ENCODE data around the gene SLC28A3.

The SLC28A3 gene

DNA sequence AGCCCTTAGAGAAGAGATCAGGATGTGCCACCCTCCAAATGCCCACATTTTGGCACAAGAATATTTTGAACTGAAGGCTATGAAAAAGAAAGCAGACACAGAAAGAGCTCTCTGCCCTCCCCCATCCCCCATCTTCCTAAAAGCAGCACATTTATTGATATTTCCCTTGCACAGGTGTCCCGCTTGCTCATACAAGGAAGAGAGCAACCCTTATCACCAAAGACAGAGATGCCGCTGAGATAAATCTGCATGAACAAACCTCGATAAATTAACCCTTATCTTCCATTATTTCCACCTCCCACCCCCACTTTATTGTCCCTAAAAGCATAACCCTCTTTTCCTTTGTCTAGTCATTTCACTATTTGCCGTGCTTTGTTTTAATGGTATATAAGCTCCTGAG, 1.8 kb downstream of the SLC28A3 start:
- no peak overlapping the region for H3K27ac ChIP-seq
- no peak for DNase-seq
- H3K36me3 ChIP-seq (replicated peaks), result no peaks in the 10 kb centered on the region
- in situ Hi-C loops (cut with HindIII; ENCODE audit: low pct_ligation_motif_present, low sequenced_read_pairs), result no loop called here
- H3K4me3 ChIP-seq (ENCODE audit: low read depth, low read length), result no peak overlapping the region
- no peaks in the 10 kb centered on the region for H3K27me3 ChIP-seq (replicated peaks)
- TF ChIP-seq CTCF (IDR thresholded peaks at IDR 0.05; ENCODE audit: low read depth, low read length, missing control alignments), result no peak

GRCh38 chr9:84337252-84337651, 3.3 kb downstream of the SLC28A3 start:
- no peaks in the 10 kb centered on the region for H3K36me3 ChIP-seq (replicated peaks)
- no peaks in the 10 kb centered on the region for H3K27me3 ChIP-seq (replicated peaks)
- no peak overlapping the region for H3K4me3 ChIP-seq (ENCODE audit: low read depth, low read length)
- H3K27ac ChIP-seq, result no peak overlapping the region
- in situ Hi-C loops (cut with HindIII; ENCODE audit: low pct_ligation_motif_present, low sequenced_read_pairs), result no loop called here
- no peak for DNase-seq
- TF ChIP-seq CTCF (IDR thresholded peaks at IDR 0.05; ENCODE audit: low read depth, low read length, missing control alignments), result no peak

- H3K36me3 ChIP-seq (replicated peaks), result no peaks in the 10 kb centered on the region
- no peak for TF ChIP-seq CTCF (IDR thresholded peaks at IDR 0.05; ENCODE audit: low read depth, low read length, missing control alignments)
- H3K27me3 ChIP-seq (replicated peaks), result no peaks in the 10 kb centered on the region
- H3K4me3 ChIP-seq (ENCODE audit: low read depth, low read length), result no peak overlapping the region
- in situ Hi-C loops (cut with HindIII; ENCODE audit: low pct_ligation_motif_present, low sequenced_read_pairs), result no loop called here
- no peak overlapping the region for H3K27ac ChIP-seq
- DNase-seq, result no peak
Measured at GRCh38 chr9:84331119-84331809, 9.3 kb downstream of the SLC28A3 start.

GRCh38 chr9:84330246-84330645, 10.3 kb downstream of the SLC28A3 start:
- in situ Hi-C loops (cut with HindIII; ENCODE audit: low pct_ligation_motif_present, low sequenced_read_pairs), result no loop called here
- no peaks in the 10 kb centered on the region for H3K27me3 ChIP-seq (replicated peaks)
- DNase-seq, result no peak
- no peak for TF ChIP-seq CTCF (IDR thresholded peaks at IDR 0.05; ENCODE audit: low read depth, low read length, missing control alignments)
- H3K4me3 ChIP-seq (ENCODE audit: low read depth, low read length), result no peak overlapping the region
- H3K27ac ChIP-seq, result no peak overlapping the region
- H3K36me3 ChIP-seq (replicated peaks), result no peaks in the 10 kb centered on the region

DNA sequence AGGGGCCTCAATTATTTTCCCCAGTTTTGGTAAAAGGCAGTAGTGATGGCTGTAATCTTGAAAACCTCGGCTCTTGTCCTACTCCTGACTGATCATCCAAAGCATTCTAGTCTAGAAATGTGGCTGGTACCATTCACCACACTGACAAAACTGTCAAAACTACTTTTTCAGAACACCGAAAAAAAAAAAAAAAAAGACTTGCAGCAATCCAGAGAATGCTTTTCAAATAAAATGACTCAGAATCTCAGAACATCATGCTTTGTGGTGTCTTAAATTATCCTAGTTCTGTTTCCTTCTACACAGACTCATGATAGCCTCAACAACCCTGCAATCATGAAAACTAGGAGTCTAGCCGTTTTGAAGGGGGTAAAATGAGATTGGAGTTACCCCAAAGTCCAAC, 13.4 kb downstream of the SLC28A3 start:
- Histone ChIP-seq H3K27me3 (replicated peaks) (no peaks in the 10 kb centered on the region), H3K4me3 (ENCODE audit: low read depth, low read length) (no peak overlapping the region), H3K36me3 (replicated peaks) (no peaks in the 10 kb centered on the region), H3K27ac (no peak overlapping the region)
- no peak for TF ChIP-seq CTCF (IDR thresholded peaks at IDR 0.05; ENCODE audit: low read depth, low read length, missing control alignments)
- DNase-seq, result no peak
- in situ Hi-C loops (cut with HindIII; ENCODE audit: low pct_ligation_motif_present, low sequenced_read_pairs), result no loop called here

All from brain microvascular endothelial cell (primary cell).